ENCODE data around the gene PRAME. TPM values are rescaled to one million over a fixed set of nuclear protein-coding genes. Genes with fewer than 3 reads are reported as not detected.

PRAME gene
- total and polyA plus RNA-seq, 2 experiments from 2014 or later: not detected

DNA sequence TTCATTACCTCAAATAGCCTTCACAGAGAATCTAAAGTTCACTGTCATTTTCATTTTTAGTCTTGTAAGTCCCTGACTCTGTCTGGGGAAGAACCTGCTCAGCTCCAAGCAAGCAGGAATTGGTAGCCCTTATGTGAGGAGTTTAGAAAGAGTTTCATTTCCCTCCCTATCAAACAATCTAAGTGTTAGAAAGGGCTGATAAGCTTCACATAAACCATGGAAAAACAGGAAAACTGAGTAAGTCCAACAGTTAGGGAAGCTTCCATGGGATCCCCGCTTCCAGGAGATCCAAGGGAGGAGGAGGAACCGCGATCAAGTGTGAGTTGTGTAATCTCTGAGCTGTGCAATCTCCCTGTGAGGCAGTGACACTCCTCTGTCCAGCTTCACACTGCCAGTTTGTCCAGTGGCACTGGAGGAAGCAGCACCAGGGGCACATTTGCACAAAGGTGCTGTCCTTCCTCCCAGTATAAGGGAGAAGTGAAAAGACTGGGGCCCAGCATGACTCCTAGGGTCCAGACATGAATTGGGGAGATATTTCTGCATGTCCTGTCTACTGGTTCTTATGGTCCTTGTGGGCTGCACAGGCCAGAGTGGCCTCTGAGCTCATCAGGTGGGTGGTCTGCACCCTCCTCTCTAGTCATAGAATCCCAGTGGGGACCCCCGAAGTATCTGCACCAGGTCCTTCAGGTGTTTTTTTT is 4.3 kb downstream of the PRAME start:
- Mint-ChIP-seq H3K27ac (no peak overlapping the region), H3K36me3 (ENCODE audit: low read depth) (peaks cover 5% of the 10 kb centered on the region; the same call in 2 of the 3 replicates), H3K9me3 (peaks cover 26% of the 10 kb centered on the region), H3K4me1 (no peaks in the 10 kb centered on the region; the same call in 2 of the 3 replicates), H3K4me3 (no peak overlapping the region), H3K27me3 (ENCODE audit: insufficient read depth, low read depth, poor library complexity) (peaks cover 75% of the 10 kb centered on the region)
- no peaks in the 10 kb centered on the region for H3K36me3 ChIP-seq (ENCODE audit: insufficient read depth)
- ATAC-seq: no peak
- H3K27me3 ChIP-seq (ENCODE audit: insufficient read depth): peaks cover 81% of the 10 kb centered on the region
- H3K9me2 ChIP-seq (ENCODE audit: insufficient read depth): no peaks in the 10 kb centered on the region
- H4K20me1 ChIP-seq (replicated peaks; ENCODE audit: insufficient read depth): no peaks in the 10 kb centered on the region; the same call in 1 of the 2 replicates
- no peak for DNase-seq (ENCODE audit: low spot score)
- TF ChIP-seq STAT1 (IDR thresholded peaks at IDR 0.05; ENCODE audit: unreplicated experiment): no peak
- TF ChIP-seq EZH2phosphoT487 (IDR thresholded peaks at IDR 0.05; ENCODE audit: unreplicated experiment): no peak
- no peak for TF ChIP-seq ZNF462 (CRISPR knock-in tag; IDR thresholded peaks at IDR 0.05)
- no peak for TF ChIP-seq ZNF331 (CRISPR knock-in tag; IDR thresholded peaks at IDR 0.05; ENCODE audit: low read depth)
- TF ChIP-seq EZH2 (IDR thresholded peaks at IDR 0.05; ENCODE audit: low read depth, unreplicated experiment): no peak
- TF ChIP-seq REST (IDR thresholded peaks at IDR 0.05; ENCODE audit: unreplicated experiment): no peak
- no peak for TF ChIP-seq ETS1 (IDR thresholded peaks at IDR 0.05)
- TF ChIP-seq POLR2AphosphoS5 (IDR thresholded peaks at IDR 0.05; ENCODE audit: low read depth): no peak
- TF ChIP-seq CREB1 (CRISPR knock-in tag; IDR thresholded peaks at IDR 0.05; ENCODE audit: low read depth): no peak
- no peaks in the 10 kb centered on the region for H3K79me2 ChIP-seq (replicated peaks; ENCODE audit: insufficient read depth)
- no peaks in the 10 kb centered on the region for H3F3A ChIP-seq (replicated peaks; ENCODE audit: low read depth)
- H3K27ac ChIP-seq (ENCODE audit: low read depth): no peak overlapping the region
- no peak overlapping the region for H3K4me3 ChIP-seq
- no peaks in the 10 kb centered on the region for H3K4me1 ChIP-seq (ENCODE audit: insufficient read depth)
- no peak overlapping the region for H3K4me2 ChIP-seq
- H2AFZ ChIP-seq: no peak overlapping the region
